SK-N-SH (cell line): ENCODE measurements around the gene GUCY2F. TPM values are rescaled to one million over a fixed set of nuclear protein-coding genes. Genes with fewer than 3 reads are reported as not detected.

ENCODE experiments used
- CTCF ChIA-PET: fragments of 300-600, 350-600 bp; formaldehyde crosslinking; extraction: SDS; loops from one replicate; lab custom pipeline; 2021; lab: Yijun Ruan, JAX
- POLR2A ChIA-PET: fragments of 350-600 bp; sonication (Branson Sonifier 250); formaldehyde crosslinking; extraction: SDS; loops from one replicate; lab custom pipeline; 2020; ENCODE audit warnings: antibody characterized with exemption, inconsistent platforms; lab: Yijun Ruan, JAX
- DNase-seq: peaks from one replicate; pipeline ENCODE4 v3.0.0; 2012
- H2AFZ ChIP-seq: fragments of 200-600 bp; sonication (generic); 2 replicates; pipeline ENCODE4 v1.8.1; 2016; ENCODE audit warnings: antibody characterized with exemption, mild to moderate bottlenecking, low read depth
- H3F3A ChIP-seq: fragments of 200-600 bp; sonication (generic); replicated peaks from 2 replicates; pipeline ENCODE3; 2016; ENCODE audit warnings: antibody characterized with exemption, mild to moderate bottlenecking; ENCODE audit not compliant: insufficient read depth
- H3K27ac ChIP-seq, 2 experiments: fragments of 200-500 bp in 1 of 2; fragments of 200-600 bp in 1 of 2; sonication (Bioruptor generic) in 1 of 2; sonication (generic), shearing (Covaris generic) in 1 of 2; 2 replicates each; pipeline versions ENCODE4 v1.5.1 to v1.6.1; 2014 to 2016; ENCODE audit warnings: low read depth in 2 of 2, inconsistent platforms in 1 of 2, low read length in 1 of 2, mild to moderate bottlenecking in 1 of 2, mixed read lengths in 1 of 2
- H3K27me3 ChIP-seq: fragments of 200-600 bp; sonication (generic), shearing (Covaris generic); 2 replicates; pipeline ENCODE4 v1.6.1; 2016; ENCODE audit warnings: mixed run types; ENCODE audit not compliant: insufficient read depth
- H3K36me3 ChIP-seq, 2 experiments: fragments of 200-500 bp in 1 of 2; fragments of 200-600 bp in 1 of 2; sonication (Bioruptor generic) in 1 of 2; sonication (generic) in 1 of 2; replicated peaks in 1 of 2; 2 replicates each; pipeline versions ENCODE3 to v1.5.1; 2014 to 2016; ENCODE audit warnings: low read length in 1 of 2, mild to moderate bottlenecking in 1 of 2; ENCODE audit not compliant: insufficient read depth in 2 of 2, control insufficient read depth in 1 of 2
- H3K4me1 ChIP-seq, 2 experiments: fragments of 200-500 bp in 1 of 2; fragments of 200-600 bp in 1 of 2; sonication (Bioruptor generic) in 1 of 2; sonication (generic), shearing (Covaris generic) in 1 of 2; 2 replicates each; pipeline versions ENCODE4 v1.5.1 to v1.6.1; 2014 to 2016; ENCODE audit warnings: low read depth in 1 of 2, low read length in 1 of 2, mixed run types in 1 of 2; ENCODE audit not compliant: insufficient read depth in 2 of 2, control insufficient read depth in 1 of 2
- H3K4me2 ChIP-seq: fragments of 200-600 bp; sonication (generic), shearing (Covaris generic); 2 replicates; pipeline ENCODE4 v1.6.1; 2017; ENCODE audit warnings: mixed run types
- H3K4me3 ChIP-seq, 2 experiments: fragments of 200-500 bp in 1 of 2; fragments of 200-600 bp in 1 of 2; sonication (Bioruptor generic) in 1 of 2; sonication (generic), shearing (Covaris generic) in 1 of 2; 2 replicates each; pipeline versions ENCODE4 v1.5.1 to v1.8.1; 2014 to 2016; ENCODE audit warnings: low read depth in 2 of 2, inconsistent platforms in 1 of 2, low read length in 1 of 2, mild to moderate bottlenecking in 1 of 2, mixed read lengths in 1 of 2, moderate library complexity in 1 of 2
- H3K79me2 ChIP-seq: fragments of 200-600 bp; sonication (generic); 2 replicates; pipeline ENCODE4 v1.8.1; 2017; ENCODE audit warnings: mild to moderate bottlenecking; ENCODE audit not compliant: insufficient read depth
- H3K9ac ChIP-seq: fragments of 200-600 bp; sonication (generic); 2 replicates; pipeline ENCODE4 v1.6.1; 2017; ENCODE audit warnings: mixed run types
- H3K9me2 ChIP-seq: fragments of 200-600 bp; sonication (generic); 2 replicates; pipeline ENCODE4 v1.6.1; 2017; ENCODE audit warnings: mixed run types
- H3K9me3 ChIP-seq: fragments of 200-600 bp; sonication (generic); 2 replicates; pipeline ENCODE4 v1.6.1; 2017; ENCODE audit warnings: mixed run types, mild to moderate bottlenecking, moderate library complexity
- H4K20me1 ChIP-seq: fragments of 200-600 bp; sonication (generic); 2 replicates; pipeline ENCODE4 v1.6.1; 2017; ENCODE audit warnings: mild to moderate bottlenecking, mixed run types; ENCODE audit not compliant: insufficient read depth
- ELF1 ChIP-seq: IDR thresholded peaks from 2 replicates; pipeline ENCODE4 v1.4.0; 2012
- EZH2phosphoT487 ChIP-seq: fragments of 200-600 bp; sonication (generic); IDR thresholded peaks from 2 replicates; pipeline ENCODE4 v1.6.1; 2017; ENCODE audit warnings: low read depth, mixed run types, mild to moderate bottlenecking, antibody characterized with exemption, moderate library complexity, borderline replicate concordance
- FOXM1 ChIP-seq: IDR thresholded peaks from 2 replicates; pipeline ENCODE4 v1.4.0; 2012; ENCODE audit warnings: low read depth, mild to moderate bottlenecking
- GABPA ChIP-seq: IDR thresholded peaks from 2 replicates; pipeline ENCODE4 v1.4.0; 2012; ENCODE audit warnings: low read depth, mild to moderate bottlenecking
- JUND ChIP-seq: IDR thresholded peaks from 2 replicates; pipeline ENCODE4 v1.4.0; 2012
- NRF1 ChIP-seq: IDR thresholded peaks from 2 replicates; pipeline ENCODE4 v1.6.1; 2012; ENCODE audit warnings: low read depth, mild to moderate bottlenecking, low read length
- RXRA ChIP-seq: IDR thresholded peaks from 2 replicates; pipeline ENCODE4 v1.4.0; 2012; ENCODE audit warnings: low read depth, mild to moderate bottlenecking, borderline replicate concordance
- SMC3 ChIP-seq: IDR thresholded peaks from 2 replicates; pipeline ENCODE4 v1.6.1; 2012; ENCODE audit warnings: low read depth, low read length, improper control_type of control experiment
- TAF1 ChIP-seq: IDR thresholded peaks from 2 replicates; pipeline ENCODE4 v1.6.1; 2012; ENCODE audit warnings: low read depth, mild to moderate bottlenecking, low read length, moderate library complexity, borderline replicate concordance
- TCF12 ChIP-seq: IDR thresholded peaks from 2 replicates; pipeline ENCODE4 v1.4.0; 2012
- TEAD4 ChIP-seq: IDR thresholded peaks from 2 replicates; pipeline ENCODE4 v1.4.0; 2012; ENCODE audit warnings: mild to moderate bottlenecking, borderline replicate concordance; ENCODE audit not compliant: insufficient read depth
- YY1 ChIP-seq: IDR thresholded peaks from 2 replicates; pipeline ENCODE4 v1.4.0; 2012; ENCODE audit warnings: low read depth, mild to moderate bottlenecking
- WGBS: methylation state at CpG from one replicate; pipeline ENCODE4 v1.1.6; 2017; ENCODE audit warnings: low lambda C conversion rate; 5-methylcytosine and 5-hydroxymethylcytosine counted together
- polyA plus RNA-seq, 3 experiments: library from polyadenylated mRNA; depleted of rRNA; stranded (reverse); fragments of >200 nt; gene quantifications; 2 replicates each; pipeline ENCODE4 v1.2.3, GENCODE V29; 2012
- TF ChIP-seq, protein P1 (sequence below): fragments of 200-600 bp; sonication (generic); IDR thresholded peaks from 2 replicates; pipeline ENCODE4 v1.6.1; 2017; ENCODE audit warnings: antibody characterized with exemption, mild to moderate bottlenecking, moderate library complexity
- TF ChIP-seq, protein P2 (sequence below): IDR thresholded peaks from 2 replicates; pipeline ENCODE4; 2012
- TF ChIP-seq, protein P3 (sequence below): IDR thresholded peaks from 2 replicates; pipeline ENCODE4 v1.4.0; 2012; ENCODE audit warnings: low read depth, borderline replicate concordance

Gene GUCY2F
- polyA plus RNA-seq, 1 of the 3 experiments (the other 2 are of a cell fraction) = not detected

DNA sequence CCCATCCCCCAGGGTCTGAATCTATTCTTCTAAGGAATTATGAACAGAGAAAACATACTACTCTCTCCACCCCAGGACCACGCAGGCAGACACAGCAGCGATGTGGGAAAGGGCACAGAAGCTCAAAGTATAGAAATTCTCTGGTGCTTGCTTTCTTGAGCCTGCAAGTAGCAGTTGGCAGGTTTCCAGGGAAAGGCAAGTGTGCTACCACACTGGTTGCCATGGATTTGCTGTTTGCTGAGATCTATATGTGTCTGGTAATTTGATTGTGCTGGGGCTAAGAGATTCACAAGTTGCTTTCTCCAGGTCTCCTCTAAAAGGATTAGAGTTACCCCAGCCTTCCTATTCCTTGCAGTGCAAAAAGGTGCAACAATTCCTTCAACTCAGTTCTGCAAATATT, 83.1 kb downstream of the GUCY2F start:
- H3K9ac ChIP-seq = no peak overlapping the region
- H4K20me1 ChIP-seq = no peaks in the 10 kb centered on the region
- ChIA-PET POLR2A (no interaction called here), CTCF (no interaction called here)
- no peak for DNase-seq
- no peak overlapping the region for H3K4me3 ChIP-seq
- 0% methylated on average over 2 of the region's 2 CpGs for WGBS
- no peaks in the 10 kb centered on the region for H3K9me3 ChIP-seq
- no peaks in the 10 kb centered on the region for H3K79me2 ChIP-seq
- no peaks in the 10 kb centered on the region for H3K4me1 ChIP-seq
- no peak overlapping the region for H3K27ac ChIP-seq
- no peak overlapping the region for H2AFZ ChIP-seq
- H3K4me2 ChIP-seq = no peak overlapping the region
- no peaks in the 10 kb centered on the region for H3K9me2 ChIP-seq
- no peaks in the 10 kb centered on the region for H3K36me3 ChIP-seq
- TF ChIP-seq YY1 (no peak), TCF12 (no peak), JUND (no peak), FOXM1 (no peak), NRF1 (no peak), RXRA (no peak), EZH2phosphoT487 (no peak)
- TF ChIP-seq, protein P1, sequence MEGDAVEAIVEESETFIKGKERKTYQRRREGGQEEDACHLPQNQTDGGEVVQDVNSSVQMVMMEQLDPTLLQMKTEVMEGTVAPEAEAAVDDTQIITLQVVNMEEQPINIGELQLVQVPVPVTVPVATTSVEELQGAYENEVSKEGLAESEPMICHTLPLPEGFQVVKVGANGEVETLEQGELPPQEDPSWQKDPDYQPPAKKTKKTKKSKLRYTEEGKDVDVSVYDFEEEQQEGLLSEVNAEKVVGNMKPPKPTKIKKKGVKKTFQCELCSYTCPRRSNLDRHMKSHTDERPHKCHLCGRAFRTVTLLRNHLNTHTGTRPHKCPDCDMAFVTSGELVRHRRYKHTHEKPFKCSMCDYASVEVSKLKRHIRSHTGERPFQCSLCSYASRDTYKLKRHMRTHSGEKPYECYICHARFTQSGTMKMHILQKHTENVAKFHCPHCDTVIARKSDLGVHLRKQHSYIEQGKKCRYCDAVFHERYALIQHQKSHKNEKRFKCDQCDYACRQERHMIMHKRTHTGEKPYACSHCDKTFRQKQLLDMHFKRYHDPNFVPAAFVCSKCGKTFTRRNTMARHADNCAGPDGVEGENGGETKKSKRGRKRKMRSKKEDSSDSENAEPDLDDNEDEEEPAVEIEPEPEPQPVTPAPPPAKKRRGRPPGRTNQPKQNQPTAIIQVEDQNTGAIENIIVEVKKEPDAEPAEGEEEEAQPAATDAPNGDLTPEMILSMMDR = no peak
- H3F3A ChIP-seq = no peaks in the 10 kb centered on the region
- peaks cover 33% of the 10 kb centered on the region; the same call in 1 of the 2 replicates for H3K27me3 ChIP-seq

DNA sequence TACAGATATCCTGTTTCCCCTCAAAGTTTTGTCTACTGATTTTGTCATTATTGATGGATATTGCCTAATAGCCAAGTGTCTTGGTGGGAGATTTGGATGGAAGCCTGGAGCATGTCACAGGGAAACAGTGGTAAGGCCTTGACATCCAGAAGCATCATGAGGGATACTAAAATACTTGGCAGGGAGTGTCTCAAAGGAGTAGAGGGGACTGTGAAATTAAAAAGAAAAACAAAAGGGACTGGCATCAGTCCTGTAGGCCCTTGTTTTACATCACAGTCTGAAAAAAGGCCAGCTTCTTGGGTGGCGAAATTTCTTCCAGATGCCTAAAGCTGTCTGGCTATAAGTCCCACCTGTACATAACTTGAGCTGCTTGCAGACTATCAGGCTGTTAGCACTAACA, 83.8 kb downstream of the GUCY2F start:
- H4K20me1 ChIP-seq = no peaks in the 10 kb centered on the region
- no peak overlapping the region for H3K27ac ChIP-seq
- H3K4me3 ChIP-seq = no peak overlapping the region
- peaks cover 33% of the 10 kb centered on the region; the same call in 1 of the 2 replicates for H3K27me3 ChIP-seq
- ChIA-PET CTCF (no interaction called here), POLR2A (no interaction called here)
- H3K4me1 ChIP-seq = no peaks in the 10 kb centered on the region
- TF ChIP-seq GABPA (no peak), SMC3 (no peak), TAF1 (no peak), TEAD4 (no peak), JUND (no peak), ELF1 (no peak)
- TF ChIP-seq, protein P2, sequence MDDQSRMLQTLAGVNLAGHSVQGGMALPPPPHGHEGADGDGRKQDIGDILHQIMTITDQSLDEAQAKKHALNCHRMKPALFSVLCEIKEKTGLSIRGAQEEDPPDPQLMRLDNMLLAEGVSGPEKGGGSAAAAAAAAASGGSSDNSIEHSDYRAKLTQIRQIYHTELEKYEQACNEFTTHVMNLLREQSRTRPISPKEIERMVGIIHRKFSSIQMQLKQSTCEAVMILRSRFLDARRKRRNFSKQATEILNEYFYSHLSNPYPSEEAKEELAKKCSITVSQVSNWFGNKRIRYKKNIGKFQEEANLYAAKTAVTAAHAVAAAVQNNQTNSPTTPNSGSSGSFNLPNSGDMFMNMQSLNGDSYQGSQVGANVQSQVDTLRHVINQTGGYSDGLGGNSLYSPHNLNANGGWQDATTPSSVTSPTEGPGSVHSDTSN = no peak
- TF ChIP-seq, protein P3, sequence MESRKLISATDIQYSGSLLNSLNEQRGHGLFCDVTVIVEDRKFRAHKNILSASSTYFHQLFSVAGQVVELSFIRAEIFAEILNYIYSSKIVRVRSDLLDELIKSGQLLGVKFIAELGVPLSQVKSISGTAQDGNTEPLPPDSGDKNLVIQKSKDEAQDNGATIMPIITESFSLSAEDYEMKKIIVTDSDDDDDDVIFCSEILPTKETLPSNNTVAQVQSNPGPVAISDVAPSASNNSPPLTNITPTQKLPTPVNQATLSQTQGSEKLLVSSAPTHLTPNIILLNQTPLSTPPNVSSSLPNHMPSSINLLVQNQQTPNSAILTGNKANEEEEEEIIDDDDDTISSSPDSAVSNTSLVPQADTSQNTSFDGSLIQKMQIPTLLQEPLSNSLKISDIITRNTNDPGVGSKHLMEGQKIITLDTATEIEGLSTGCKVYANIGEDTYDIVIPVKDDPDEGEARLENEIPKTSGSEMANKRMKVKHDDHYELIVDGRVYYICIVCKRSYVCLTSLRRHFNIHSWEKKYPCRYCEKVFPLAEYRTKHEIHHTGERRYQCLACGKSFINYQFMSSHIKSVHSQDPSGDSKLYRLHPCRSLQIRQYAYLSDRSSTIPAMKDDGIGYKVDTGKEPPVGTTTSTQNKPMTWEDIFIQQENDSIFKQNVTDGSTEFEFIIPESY = no peak
- H3K79me2 ChIP-seq = no peaks in the 10 kb centered on the region
- no peak overlapping the region for H2AFZ ChIP-seq
- no peak overlapping the region for H3K9ac ChIP-seq
- no peaks in the 10 kb centered on the region for H3K9me3 ChIP-seq
- H3K9me2 ChIP-seq = no peaks in the 10 kb centered on the region
- no peaks in the 10 kb centered on the region for H3K36me3 ChIP-seq
- H3K4me2 ChIP-seq = no peak overlapping the region
- H3F3A ChIP-seq = no peaks in the 10 kb centered on the region
- DNase-seq = no peak
- WGBS = 8% methylated on average over 1 of the region's 1 CpG
